ENCODE data around the gene NEK3.
"Not testable (repeated sequence)": the region's sequence is repeated elsewhere in the genome, so short reads cannot be mapped to it uniquely, and the experiment has no call there.

DNA sequence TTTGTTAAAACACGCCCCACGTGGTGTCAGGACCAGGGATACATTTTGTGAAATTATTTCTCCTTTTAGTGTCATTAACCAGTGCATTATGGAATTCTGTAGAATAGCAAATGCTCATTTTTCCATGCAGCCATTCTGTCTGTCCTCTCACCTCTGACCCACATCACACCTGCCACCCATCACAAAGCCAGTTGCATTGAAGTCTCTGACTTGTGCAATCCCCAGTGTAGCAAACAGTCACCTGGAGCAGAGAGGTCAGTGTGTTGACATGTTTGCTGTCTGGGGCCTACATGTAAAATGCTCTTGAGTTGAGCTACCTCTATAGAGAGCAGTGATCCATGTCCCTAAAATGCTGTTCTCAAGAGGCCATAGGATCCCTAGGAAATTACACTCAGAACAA is 47.9 kb upstream of the NEK3 start:
- TF ChIP-seq, protein P1, sequence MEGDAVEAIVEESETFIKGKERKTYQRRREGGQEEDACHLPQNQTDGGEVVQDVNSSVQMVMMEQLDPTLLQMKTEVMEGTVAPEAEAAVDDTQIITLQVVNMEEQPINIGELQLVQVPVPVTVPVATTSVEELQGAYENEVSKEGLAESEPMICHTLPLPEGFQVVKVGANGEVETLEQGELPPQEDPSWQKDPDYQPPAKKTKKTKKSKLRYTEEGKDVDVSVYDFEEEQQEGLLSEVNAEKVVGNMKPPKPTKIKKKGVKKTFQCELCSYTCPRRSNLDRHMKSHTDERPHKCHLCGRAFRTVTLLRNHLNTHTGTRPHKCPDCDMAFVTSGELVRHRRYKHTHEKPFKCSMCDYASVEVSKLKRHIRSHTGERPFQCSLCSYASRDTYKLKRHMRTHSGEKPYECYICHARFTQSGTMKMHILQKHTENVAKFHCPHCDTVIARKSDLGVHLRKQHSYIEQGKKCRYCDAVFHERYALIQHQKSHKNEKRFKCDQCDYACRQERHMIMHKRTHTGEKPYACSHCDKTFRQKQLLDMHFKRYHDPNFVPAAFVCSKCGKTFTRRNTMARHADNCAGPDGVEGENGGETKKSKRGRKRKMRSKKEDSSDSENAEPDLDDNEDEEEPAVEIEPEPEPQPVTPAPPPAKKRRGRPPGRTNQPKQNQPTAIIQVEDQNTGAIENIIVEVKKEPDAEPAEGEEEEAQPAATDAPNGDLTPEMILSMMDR (IDR thresholded peaks at IDR 0.05), result not testable (repeated sequence)
- not testable (repeated sequence) for TF ChIP-seq POLR2A (IDR thresholded peaks at IDR 0.05)
